ENCODE data around the gene HAS3.

GRCh38 chr16:69111216-69111875, 5.9 kb downstream of the HAS3 start:
- TF ChIP-seq POLR2A (IDR thresholded peaks at IDR 0.05) = no peak
- no peak for TF ChIP-seq CTCF (IDR thresholded peaks at IDR 0.05)

Data from heart left ventricle (tissue), 13 donors.